ENCODE data around the gene ANO7. TPM values are rescaled to one million over a fixed set of nuclear protein-coding genes. Genes with fewer than 3 reads are reported as not detected.

Gene ANO7
- total and polyA plus RNA-seq, 2 of the 13 experiments (the other 11 are each of a cell fraction or from before 2014, with no cell fraction given): 4.1 to 4.9 TPM

GRCh38 chr2:241149675-241149924, 38.9 kb upstream of the ANO7 start (continued):
- TF ChIP-seq RNF219 (CRISPR knock-in tag; IDR thresholded peaks at IDR 0.05): no peak
- TF ChIP-seq MED1 (CRISPR knock-in tag; IDR thresholded peaks at IDR 0.05): no peak
- TF ChIP-seq ZKSCAN8 (CRISPR knock-in tag; IDR thresholded peaks at IDR 0.05; ENCODE audit: borderline replicate concordance): no peak
- TF ChIP-seq KDM5B (CRISPR knock-in tag; IDR thresholded peaks at IDR 0.05; ENCODE audit: borderline replicate concordance): 0 out of 2 replicates have a peak, but pooled peaks have one; percentile 12
- TF ChIP-seq TFAP4 (IDR thresholded peaks at IDR 0.05; ENCODE audit: borderline replicate concordance, low read depth): peak; percentile 17; the same call in 1 of the 2 replicates
- TF ChIP-seq ZNF180 (CRISPR knock-in tag; IDR thresholded peaks at IDR 0.05; ENCODE audit: borderline replicate concordance, low read depth): no peak
- TF ChIP-seq MTF1 (CRISPR knock-in tag; IDR thresholded peaks at IDR 0.05): no peak
- TF ChIP-seq ZNF629 (CRISPR knock-in tag; conservative IDR thresholded peaks at IDR 0.05): no peak
- no peak for TF ChIP-seq KIAA2018 (CRISPR knock-in tag; IDR thresholded peaks at IDR 0.05; ENCODE audit: borderline replicate concordance)
- no peak for TF ChIP-seq CREB1 (IDR thresholded peaks at IDR 0.05)
- TF ChIP-seq CREB1 (CRISPR knock-in tag; IDR thresholded peaks at IDR 0.05): no peak
- no peak for TF ChIP-seq CEBPZ (IDR thresholded peaks at IDR 0.05; ENCODE audit: low read length)
- TF ChIP-seq KLF16 (CRISPR knock-in tag; IDR thresholded peaks at IDR 0.05): no peak
- no peak for TF ChIP-seq ATF7 (IDR thresholded peaks at IDR 0.05)
- no peak for TF ChIP-seq ATF7 (CRISPR knock-in tag; IDR thresholded peaks at IDR 0.05)
- TF ChIP-seq MXD4 (CRISPR knock-in tag; IDR thresholded peaks at IDR 0.05): no peak
- TF ChIP-seq EEA1 (CRISPR knock-in tag; IDR thresholded peaks at IDR 0.05; ENCODE audit: borderline replicate concordance): no peak
